ENCODE data around the gene TP53.

GRCh38 chr17:7667656-7668406, 19.5 kb downstream of the TP53 start:
- TF ChIP-seq CTCF (IDR thresholded peaks at IDR 0.05): no peak
- TF ChIP-seq REST (IDR thresholded peaks at IDR 0.05; ENCODE audit: insufficient read depth in 1 of 2, low read depth in 2 of 2, low read length in 1 of 2): no peak
